ENCODE data around the gene SLC13A1. TPM values are rescaled to one million over a fixed set of nuclear protein-coding genes. Genes with fewer than 3 reads are reported as not detected.

SLC13A1 gene
- polyA plus RNA-seq, 1 donor from 2014 or later: not detected

- no peaks in the 10 kb centered on the region for H3K27me3 Mint-ChIP-seq
- no peak overlapping the region for H3K27ac Mint-ChIP-seq
- H3K4me3 Mint-ChIP-seq: no peak overlapping the region
- H3K4me1 Mint-ChIP-seq: no peaks in the 10 kb centered on the region
- H3K9me3 Mint-ChIP-seq: peaks cover 0 to 3% (median 0%) of the 10 kb centered on the region in 3 donors
- no peaks in the 10 kb centered on the region for H3K36me3 Mint-ChIP-seq
Measured at GRCh38 chr7:123170333-123171246, 29.2 kb downstream of the SLC13A1 start.

- H3K36me3 Mint-ChIP-seq: no peaks in the 10 kb centered on the region
- no peaks in the 10 kb centered on the region for H3K4me1 Mint-ChIP-seq
- no peak overlapping the region for H3K27ac Mint-ChIP-seq
- H3K9me3 Mint-ChIP-seq: peaks cover 0 to 2% (median 0%) of the 10 kb centered on the region in 3 donors
- no peak overlapping the region for H3K4me3 Mint-ChIP-seq
- no peaks in the 10 kb centered on the region for H3K27me3 Mint-ChIP-seq
Measured at GRCh38 chr7:123169065-123169464, 30.7 kb downstream of the SLC13A1 start.

- Mint-ChIP-seq H3K36me3 (peaks cover 1% of the 10 kb centered on the region), H3K27ac (no peak overlapping the region), H3K9me3 (no peaks in the 10 kb centered on the region), H3K4me1 (peaks cover 0 to 2% (median 0%) of the 10 kb centered on the region in 3 donors), H3K27me3 (no peaks in the 10 kb centered on the region), H3K4me3 (no peak overlapping the region)
Measured at GRCh38 chr7:123157606-123158005, 42.2 kb downstream of the SLC13A1 start.

- no peaks in the 10 kb centered on the region for H3K9me3 Mint-ChIP-seq
- no peak overlapping the region for H3K4me3 Mint-ChIP-seq
- peaks cover 1% of the 10 kb centered on the region for H3K36me3 Mint-ChIP-seq
- H3K4me1 Mint-ChIP-seq: peaks cover 0 to 2% (median 0%) of the 10 kb centered on the region in 3 donors
- no peaks in the 10 kb centered on the region for H3K27me3 Mint-ChIP-seq
- H3K27ac Mint-ChIP-seq: no peak overlapping the region
Measured at GRCh38 chr7:123155571-123155970, 44.2 kb downstream of the SLC13A1 start.

- H3K36me3 Mint-ChIP-seq: no peaks in the 10 kb centered on the region
- H3K27me3 Mint-ChIP-seq: no peaks in the 10 kb centered on the region
- H3K4me3 Mint-ChIP-seq: no peak overlapping the region
- H3K4me1 Mint-ChIP-seq: peaks cover 0 to 2% (median 0%) of the 10 kb centered on the region in 3 donors
- no peak overlapping the region for H3K27ac Mint-ChIP-seq
- no peaks in the 10 kb centered on the region for H3K9me3 Mint-ChIP-seq
Measured at GRCh38 chr7:123154231-123154860, 45.4 kb downstream of the SLC13A1 start.

GRCh38 chr7:123151443-123151842, 48.3 kb downstream of the SLC13A1 start:
- no peak overlapping the region for H3K4me3 Mint-ChIP-seq
- no peak overlapping the region for H3K27ac Mint-ChIP-seq
- H3K4me1 Mint-ChIP-seq: peaks cover 0 to 2% (median 0%) of the 10 kb centered on the region in 3 donors
- no peaks in the 10 kb centered on the region for H3K9me3 Mint-ChIP-seq
- no peaks in the 10 kb centered on the region for H3K27me3 Mint-ChIP-seq
- no peaks in the 10 kb centered on the region for H3K36me3 Mint-ChIP-seq

- H3K27me3 Mint-ChIP-seq: no peaks in the 10 kb centered on the region
- no peak overlapping the region for H3K4me3 Mint-ChIP-seq
- no peaks in the 10 kb centered on the region for H3K4me1 Mint-ChIP-seq
- peaks cover 0 to 2% (median 0%) of the 10 kb centered on the region in 3 donors for H3K9me3 Mint-ChIP-seq
- no peak overlapping the region for H3K27ac Mint-ChIP-seq
- no peaks in the 10 kb centered on the region for H3K36me3 Mint-ChIP-seq
Measured at GRCh38 chr7:123148813-123149212, 51.0 kb downstream of the SLC13A1 start.

GRCh38 chr7:123143252-123144006, 56.3 kb downstream of the SLC13A1 start:
- H3K4me1 Mint-ChIP-seq: no peaks in the 10 kb centered on the region
- H3K27ac Mint-ChIP-seq: no peak overlapping the region
- no peak overlapping the region for H3K4me3 Mint-ChIP-seq
- no peaks in the 10 kb centered on the region for H3K27me3 Mint-ChIP-seq
- H3K36me3 Mint-ChIP-seq: no peaks in the 10 kb centered on the region
- peaks cover 0 to 4% (median 0%) of the 10 kb centered on the region in 3 donors for H3K9me3 Mint-ChIP-seq

- H3K36me3 Mint-ChIP-seq: no peaks in the 10 kb centered on the region
- H3K4me3 Mint-ChIP-seq: no peak overlapping the region
- H3K27me3 Mint-ChIP-seq: no peaks in the 10 kb centered on the region
- peaks cover 0 to 7% (median 0%) of the 10 kb centered on the region in 3 donors for H3K9me3 Mint-ChIP-seq
- no peak overlapping the region for H3K27ac Mint-ChIP-seq
- H3K4me1 Mint-ChIP-seq: no peaks in the 10 kb centered on the region
Measured at GRCh38 chr7:123140561-123140960, 59.2 kb downstream of the SLC13A1 start.

GRCh38 chr7:123135960-123136359, 63.8 kb downstream of the SLC13A1 start:
- no peaks in the 10 kb centered on the region for H3K27me3 Mint-ChIP-seq
- no peak overlapping the region for H3K4me3 Mint-ChIP-seq
- no peaks in the 10 kb centered on the region for H3K36me3 Mint-ChIP-seq
- peaks cover 0 to 4% (median 0%) of the 10 kb centered on the region in 3 donors for H3K9me3 Mint-ChIP-seq
- H3K4me1 Mint-ChIP-seq: no peaks in the 10 kb centered on the region
- no peak overlapping the region for H3K27ac Mint-ChIP-seq

GRCh38 chr7:123133924-123134323, 65.8 kb downstream of the SLC13A1 start:
- Mint-ChIP-seq H3K4me3 (no peak overlapping the region), H3K9me3 (peaks cover 0 to 4% (median 0%) of the 10 kb centered on the region in 3 donors), H3K36me3 (no peaks in the 10 kb centered on the region), H3K4me1 (no peaks in the 10 kb centered on the region), H3K27ac (no peak overlapping the region), H3K27me3 (no peaks in the 10 kb centered on the region)

- no peaks in the 10 kb centered on the region for H3K27me3 Mint-ChIP-seq
- no peak overlapping the region for H3K27ac Mint-ChIP-seq
- H3K4me3 Mint-ChIP-seq: no peak overlapping the region
- H3K9me3 Mint-ChIP-seq: no peaks in the 10 kb centered on the region
- H3K4me1 Mint-ChIP-seq: no peaks in the 10 kb centered on the region
- no peaks in the 10 kb centered on the region for H3K36me3 Mint-ChIP-seq
Measured at GRCh38 chr7:123131961-123132360, 67.8 kb downstream of the SLC13A1 start.

GRCh38 chr7:123131556-123131955, 68.2 kb downstream of the SLC13A1 start:
- Mint-ChIP-seq H3K36me3 (no peaks in the 10 kb centered on the region), H3K4me1 (no peaks in the 10 kb centered on the region), H3K9me3 (no peaks in the 10 kb centered on the region), H3K27ac (no peak overlapping the region), H3K27me3 (no peaks in the 10 kb centered on the region), H3K4me3 (no peak overlapping the region)

- H3K9me3 Mint-ChIP-seq: no peaks in the 10 kb centered on the region
- H3K27me3 Mint-ChIP-seq: no peaks in the 10 kb centered on the region
- no peaks in the 10 kb centered on the region for H3K36me3 Mint-ChIP-seq
- no peak overlapping the region for H3K27ac Mint-ChIP-seq
- H3K4me3 Mint-ChIP-seq: no peak overlapping the region
- H3K4me1 Mint-ChIP-seq: no peaks in the 10 kb centered on the region
Measured at GRCh38 chr7:123131140-123131539, 68.6 kb downstream of the SLC13A1 start.

- no peaks in the 10 kb centered on the region for H3K27me3 Mint-ChIP-seq
- no peaks in the 10 kb centered on the region for H3K4me1 Mint-ChIP-seq
- no peaks in the 10 kb centered on the region for H3K36me3 Mint-ChIP-seq
- peaks cover 0 to 3% (median 3%) of the 10 kb centered on the region in 3 donors for H3K9me3 Mint-ChIP-seq
- no peak overlapping the region for H3K4me3 Mint-ChIP-seq
- H3K27ac Mint-ChIP-seq: no peak overlapping the region
Measured at GRCh38 chr7:123126691-123127090, 73.1 kb downstream of the SLC13A1 start.
